Measurements from ENCODE around the gene GMNC.
"Not testable (repeated sequence)": the region's sequence is repeated elsewhere in the genome, so short reads cannot be mapped to it uniquely, and the experiment has no call there.

Gene GMNC

GRCh38 chr3:190862209-190863118 is at the start of gene GMNC:
GMNC (minus strand) TSS chr3:190862694; CDS start chr3:190862615, 79 bp downstream.
- Histone ChIP-seq H3K4me3 (ENCODE audit: low read depth in 1 of 2, low read length in 2 of 2) (peak within 1 kb of the TSS; percentile 64 to 67), H3K27me3 (ENCODE audit: low read depth, low read length) (no peaks in the 10 kb centered on the region), H3K9me3 (ENCODE audit: control insufficient read depth in 1 of 2, low read length in 2 of 2) (no peaks in the 10 kb centered on the region), H3K4me1 (ENCODE audit: control insufficient read depth in 1 of 2, insufficient read depth in 2 of 2, low read length in 2 of 2) (no peaks in the 10 kb centered on the region), H3K27ac (ENCODE audit: low read length) (no peak within 1 kb of the TSS), H3K36me3 (ENCODE audit: control insufficient read depth in 1 of 2, insufficient read depth in 2 of 2, low read length in 2 of 2) (no peaks in the 10 kb centered on the region)

DNA sequence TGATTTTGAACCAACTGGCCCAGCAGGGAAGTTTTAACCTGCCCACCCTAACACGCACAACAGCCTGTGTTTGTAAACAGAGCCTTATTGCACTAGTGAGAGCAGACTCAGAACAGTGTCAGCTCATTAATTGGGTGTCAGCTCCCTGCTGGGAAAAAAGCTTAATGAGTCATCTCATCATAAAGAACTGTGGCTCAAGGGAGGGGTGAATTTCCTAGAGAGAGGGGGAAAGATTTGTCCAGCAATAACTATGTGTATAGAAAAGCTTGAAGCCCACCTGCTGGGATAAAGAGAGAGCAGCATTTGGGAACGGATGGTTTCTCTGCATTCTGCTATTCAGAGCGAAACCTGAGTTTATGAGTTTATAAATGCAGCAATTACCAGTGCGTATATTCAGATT is 48.9 kb upstream of the GMNC start:
- H3K4me3 ChIP-seq (ENCODE audit: low read depth in 1 of 2, low read length in 2 of 2) = no peak overlapping the region
- no peak overlapping the region for H3K27ac ChIP-seq (ENCODE audit: low read length)
- H3K27me3 ChIP-seq (ENCODE audit: low read depth, low read length) = no peaks in the 10 kb centered on the region
- peaks cover 0 to 2% of the 10 kb centered on the region in 2 donors for H3K9me3 ChIP-seq (ENCODE audit: control insufficient read depth in 1 of 2, low read length in 2 of 2)
- H3K4me1 ChIP-seq (ENCODE audit: control insufficient read depth in 1 of 2, insufficient read depth in 2 of 2, low read length in 2 of 2) = no peaks in the 10 kb centered on the region
- no peaks in the 10 kb centered on the region for H3K36me3 ChIP-seq (ENCODE audit: control insufficient read depth in 1 of 2, insufficient read depth in 2 of 2, low read length in 2 of 2)

DNA sequence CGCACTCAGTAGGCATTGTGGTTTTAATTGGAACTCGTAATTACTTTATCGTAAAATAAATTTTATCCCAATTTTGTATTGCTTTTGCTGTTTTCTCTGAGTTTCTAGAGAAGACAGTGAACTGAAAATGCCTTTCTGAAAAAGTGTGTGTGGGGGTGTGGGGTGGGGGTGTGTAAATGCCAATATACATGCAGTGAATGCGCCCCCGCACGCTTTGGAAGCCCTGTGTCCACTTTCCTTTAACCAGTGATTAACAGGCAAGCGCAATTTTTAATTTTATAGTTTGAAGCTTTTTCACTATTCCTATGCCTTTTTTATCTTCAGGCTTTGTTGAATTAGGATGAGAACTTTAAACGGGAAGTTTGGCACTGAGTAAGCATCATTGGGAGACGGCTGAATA is 47.4 kb upstream of the GMNC start:
- H3K4me3 ChIP-seq (ENCODE audit: low read depth in 1 of 2, low read length in 2 of 2) = no peak overlapping the region
- no peaks in the 10 kb centered on the region for H3K4me1 ChIP-seq (ENCODE audit: control insufficient read depth in 1 of 2, insufficient read depth in 2 of 2, low read length in 2 of 2)
- H3K9me3 ChIP-seq (ENCODE audit: control insufficient read depth in 1 of 2, low read length in 2 of 2) = peaks cover 0 to 3% of the 10 kb centered on the region in 2 donors
- no peaks in the 10 kb centered on the region for H3K27me3 ChIP-seq (ENCODE audit: low read depth, low read length)
- no peaks in the 10 kb centered on the region for H3K36me3 ChIP-seq (ENCODE audit: control insufficient read depth in 1 of 2, insufficient read depth in 2 of 2, low read length in 2 of 2)
- H3K27ac ChIP-seq (ENCODE audit: low read length) = no peak overlapping the region

GRCh38 chr3:190903156-190903555 is 40.7 kb upstream of the GMNC start:
- Histone ChIP-seq H3K27me3 (ENCODE audit: low read depth, low read length) (no peaks in the 10 kb centered on the region), H3K4me3 (ENCODE audit: low read depth in 1 of 2, low read length in 2 of 2) (no peak overlapping the region), H3K27ac (ENCODE audit: low read length) (no peak overlapping the region), H3K9me3 (ENCODE audit: control insufficient read depth in 1 of 2, low read length in 2 of 2) (peaks cover 0 to 6% of the 10 kb centered on the region in 2 donors), H3K36me3 (ENCODE audit: control insufficient read depth in 1 of 2, insufficient read depth in 2 of 2, low read length in 2 of 2) (no peaks in the 10 kb centered on the region), H3K4me1 (ENCODE audit: control insufficient read depth in 1 of 2, insufficient read depth in 2 of 2, low read length in 2 of 2) (no peaks in the 10 kb centered on the region)

DNA sequence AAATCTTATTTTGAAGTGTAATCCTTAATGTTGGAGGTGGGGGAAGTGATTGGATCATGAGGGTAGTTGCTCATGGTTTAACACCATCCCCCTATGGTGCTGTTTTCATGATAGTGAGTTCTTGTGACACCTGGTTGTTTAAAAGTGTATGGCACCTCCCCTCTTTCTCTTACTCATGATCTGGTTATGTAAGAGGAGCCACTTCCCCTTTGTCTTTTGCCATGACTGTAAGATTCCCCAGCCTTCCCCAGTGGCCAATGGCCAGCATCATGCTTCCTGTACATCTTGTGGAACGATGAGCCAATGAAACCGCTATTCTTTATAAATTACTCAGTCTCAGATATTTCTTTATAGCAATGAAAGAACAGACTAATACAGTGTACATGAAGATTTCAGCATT is 39.8 kb upstream of the GMNC start:
- Histone ChIP-seq H3K9me3 (ENCODE audit: control insufficient read depth in 1 of 2, low read length in 2 of 2) (peaks cover 0 to 6% of the 10 kb centered on the region in 2 donors), H3K36me3 (ENCODE audit: control insufficient read depth in 1 of 2, insufficient read depth in 2 of 2, low read length in 2 of 2) (no peaks in the 10 kb centered on the region), H3K4me3 (ENCODE audit: low read depth in 1 of 2, low read length in 2 of 2) (no peak overlapping the region), H3K4me1 (ENCODE audit: control insufficient read depth in 1 of 2, insufficient read depth in 2 of 2, low read length in 2 of 2) (no peaks in the 10 kb centered on the region), H3K27ac (ENCODE audit: low read length) (no peak overlapping the region), H3K27me3 (ENCODE audit: low read depth, low read length) (no peaks in the 10 kb centered on the region)

DNA sequence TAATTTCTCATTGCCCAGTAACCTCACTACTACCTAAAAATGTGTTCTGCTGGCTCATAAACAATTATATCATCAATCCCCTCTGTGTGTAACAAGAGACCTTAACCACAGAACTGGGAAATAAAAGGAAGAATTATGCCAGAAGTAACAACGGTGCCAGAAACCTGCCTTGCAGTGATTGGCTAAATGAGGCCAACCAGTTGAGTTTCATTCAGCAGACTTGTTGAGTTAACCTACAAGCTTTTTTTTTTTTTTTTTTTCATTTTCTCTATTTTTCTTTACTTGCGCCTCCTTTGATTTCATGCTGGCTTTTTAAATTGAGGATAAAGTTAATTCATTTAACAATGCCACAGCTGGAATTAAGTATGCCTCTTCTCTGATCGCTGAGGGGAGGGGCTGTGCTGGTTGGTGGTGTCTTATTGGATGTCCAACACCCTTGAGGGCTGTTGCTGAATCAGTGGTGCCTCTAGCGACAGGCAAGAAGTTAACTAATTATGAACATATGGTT is 30.0 kb upstream of the GMNC start:
- H3K27ac ChIP-seq (ENCODE audit: low read length) = no peak overlapping the region
- no peaks in the 10 kb centered on the region for H3K27me3 ChIP-seq (ENCODE audit: low read depth, low read length)
- H3K4me3 ChIP-seq (ENCODE audit: low read depth in 1 of 2, low read length in 2 of 2) = no peak overlapping the region
- H3K4me1 ChIP-seq (ENCODE audit: control insufficient read depth in 1 of 2, insufficient read depth in 2 of 2, low read length in 2 of 2) = no peaks in the 10 kb centered on the region
- H3K36me3 ChIP-seq (ENCODE audit: control insufficient read depth in 1 of 2, insufficient read depth in 2 of 2, low read length in 2 of 2) = no peaks in the 10 kb centered on the region
- H3K9me3 ChIP-seq (ENCODE audit: control insufficient read depth in 1 of 2, low read length in 2 of 2) = peaks cover 0 to 21% of the 10 kb centered on the region in 2 donors

DNA sequence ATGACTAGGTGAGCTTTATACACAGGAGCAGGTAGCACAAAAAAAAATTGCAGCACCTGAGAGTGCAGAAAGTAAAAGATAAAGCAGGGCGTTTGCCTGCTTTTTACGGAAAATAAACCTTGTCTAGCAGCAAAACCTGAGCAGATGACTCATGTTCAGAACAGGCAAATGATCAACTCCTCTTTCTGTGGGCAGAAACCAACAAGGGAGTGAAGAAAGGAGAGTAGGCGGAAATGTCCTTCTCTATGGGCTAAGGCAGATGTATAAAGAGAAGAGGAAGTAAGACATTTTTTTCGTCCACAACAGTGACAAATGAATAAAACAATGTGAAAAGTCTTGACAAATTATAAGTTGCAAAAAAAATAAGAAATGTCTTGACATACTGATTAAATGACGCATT is 24.5 kb upstream of the GMNC start:
- H3K27me3 ChIP-seq (ENCODE audit: low read depth, low read length) = no peaks in the 10 kb centered on the region
- H3K36me3 ChIP-seq (ENCODE audit: control insufficient read depth in 1 of 2, insufficient read depth in 2 of 2, low read length in 2 of 2) = no peaks in the 10 kb centered on the region
- no peaks in the 10 kb centered on the region for H3K4me1 ChIP-seq (ENCODE audit: control insufficient read depth in 1 of 2, insufficient read depth in 2 of 2, low read length in 2 of 2)
- H3K27ac ChIP-seq (ENCODE audit: low read length) = no peak overlapping the region
- H3K9me3 ChIP-seq (ENCODE audit: control insufficient read depth in 1 of 2, low read length in 2 of 2) = no peaks in the 10 kb centered on the region
- no peak overlapping the region for H3K4me3 ChIP-seq (ENCODE audit: low read depth in 1 of 2, low read length in 2 of 2)

DNA sequence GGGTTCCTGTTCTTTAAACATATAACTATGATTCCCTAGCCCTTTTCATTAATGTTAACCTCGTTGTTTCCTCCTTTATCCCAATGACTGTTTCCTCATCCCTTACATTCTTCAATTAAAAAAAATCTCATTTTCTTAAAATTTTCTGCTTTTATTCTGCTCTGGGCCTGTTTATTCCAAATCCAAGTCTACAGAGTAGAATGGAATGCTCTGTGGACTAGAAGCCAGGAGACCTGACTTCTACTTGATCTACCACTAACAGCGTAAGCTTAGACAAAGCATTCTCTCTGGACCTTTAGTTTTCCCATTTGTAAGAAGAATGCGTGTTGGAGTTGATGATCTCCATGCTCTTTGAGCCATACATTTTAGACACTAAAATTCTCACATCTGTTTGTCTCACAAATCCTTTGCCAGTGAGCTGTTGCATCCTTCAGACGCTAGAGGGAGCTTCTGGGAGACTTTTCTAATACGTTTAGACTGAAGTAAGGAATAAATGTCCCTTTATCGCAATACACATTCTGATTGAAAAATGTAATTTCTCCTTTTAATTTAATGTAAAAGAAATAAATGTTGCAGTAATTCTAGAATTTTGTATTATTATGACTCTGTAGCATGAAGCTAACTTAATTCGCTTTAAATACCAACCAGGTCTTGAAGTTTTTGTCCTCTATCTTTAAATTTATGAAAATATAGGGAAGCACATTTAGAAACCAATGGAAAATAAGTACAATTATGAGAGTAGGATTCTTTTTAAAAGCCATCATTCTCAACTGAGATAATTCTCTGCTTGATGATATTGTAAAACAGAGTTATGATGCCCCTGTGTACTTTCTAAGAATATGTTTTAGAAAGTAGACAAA is 21.7 kb upstream of the GMNC start:
- no peaks in the 10 kb centered on the region for H3K4me1 ChIP-seq (ENCODE audit: control insufficient read depth in 1 of 2, insufficient read depth in 2 of 2, low read length in 2 of 2)
- H3K27me3 ChIP-seq (ENCODE audit: low read depth, low read length) = no peaks in the 10 kb centered on the region
- H3K36me3 ChIP-seq (ENCODE audit: control insufficient read depth in 1 of 2, insufficient read depth in 2 of 2, low read length in 2 of 2) = no peaks in the 10 kb centered on the region
- H3K4me3 ChIP-seq (ENCODE audit: low read depth in 1 of 2, low read length in 2 of 2) = no peak overlapping the region
- no peak overlapping the region for H3K27ac ChIP-seq (ENCODE audit: low read length)
- H3K9me3 ChIP-seq (ENCODE audit: control insufficient read depth in 1 of 2, low read length in 2 of 2) = no peaks in the 10 kb centered on the region

DNA sequence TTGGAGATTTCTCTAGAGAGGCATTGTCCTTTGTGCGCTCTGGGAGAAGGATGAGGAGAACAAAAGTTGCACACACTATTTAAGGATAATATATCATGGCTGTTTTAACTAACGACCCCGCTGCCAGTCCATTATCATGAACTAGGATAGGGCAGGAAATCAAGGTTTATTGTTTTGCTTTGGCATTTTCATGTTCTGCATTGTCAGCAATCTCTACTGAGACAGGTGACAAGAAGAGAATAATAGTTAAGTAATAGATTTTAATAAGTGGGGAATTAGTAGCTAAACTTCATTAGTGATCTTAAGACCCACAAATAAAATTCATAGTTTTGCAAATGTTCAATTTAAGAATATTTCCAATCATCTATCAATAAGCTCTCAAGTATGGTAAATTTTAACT is 20.6 kb upstream of the GMNC start:
- H3K27me3 ChIP-seq (ENCODE audit: low read depth, low read length) = no peaks in the 10 kb centered on the region
- no peak overlapping the region for H3K4me3 ChIP-seq (ENCODE audit: low read depth in 1 of 2, low read length in 2 of 2)
- H3K9me3 ChIP-seq (ENCODE audit: control insufficient read depth in 1 of 2, low read length in 2 of 2) = no peaks in the 10 kb centered on the region
- H3K27ac ChIP-seq (ENCODE audit: low read length) = no peak overlapping the region
- H3K4me1 ChIP-seq (ENCODE audit: control insufficient read depth in 1 of 2, insufficient read depth in 2 of 2, low read length in 2 of 2) = no peaks in the 10 kb centered on the region
- H3K36me3 ChIP-seq (ENCODE audit: control insufficient read depth in 1 of 2, insufficient read depth in 2 of 2, low read length in 2 of 2) = no peaks in the 10 kb centered on the region

DNA sequence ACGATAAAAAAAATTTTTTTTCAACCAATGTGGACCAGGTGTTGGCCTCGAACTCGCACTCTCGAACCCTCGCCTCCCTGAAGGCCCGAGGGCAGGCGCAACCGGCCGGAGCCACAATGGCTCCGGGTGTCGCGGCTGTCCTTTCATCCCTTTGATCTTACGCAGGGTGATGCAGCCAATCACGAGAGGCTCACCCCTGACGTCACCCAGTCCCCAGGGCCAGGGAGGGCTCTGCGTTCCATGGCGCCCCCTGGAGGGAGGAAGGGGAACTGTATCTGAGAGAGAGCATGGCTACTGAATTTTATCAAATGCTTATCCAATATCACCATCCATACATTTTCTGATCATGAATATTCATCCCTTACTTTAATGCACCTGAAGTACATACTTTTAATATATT is 15.4 kb upstream of the GMNC start:
- Histone ChIP-seq H3K4me3 (ENCODE audit: low read depth in 1 of 2, low read length in 2 of 2) (no peak overlapping the region), H3K4me1 (ENCODE audit: control insufficient read depth in 1 of 2, insufficient read depth in 2 of 2, low read length in 2 of 2) (no peaks in the 10 kb centered on the region), H3K27ac (ENCODE audit: low read length) (no peak overlapping the region), H3K27me3 (ENCODE audit: low read depth, low read length) (no peaks in the 10 kb centered on the region), H3K9me3 (ENCODE audit: control insufficient read depth in 1 of 2, low read length in 2 of 2) (no peaks in the 10 kb centered on the region), H3K36me3 (ENCODE audit: control insufficient read depth in 1 of 2, insufficient read depth in 2 of 2, low read length in 2 of 2) (no peaks in the 10 kb centered on the region)

- H3K27ac ChIP-seq (ENCODE audit: low read length); H3K27me3 ChIP-seq (ENCODE audit: low read depth, low read length); H3K4me3 ChIP-seq (ENCODE audit: low read depth in 1 of 2, low read length in 2 of 2); H3K36me3 ChIP-seq (ENCODE audit: control insufficient read depth in 1 of 2, insufficient read depth in 2 of 2, low read length in 2 of 2); H3K9me3 ChIP-seq (ENCODE audit: control insufficient read depth in 1 of 2, low read length in 2 of 2); H3K4me1 ChIP-seq (ENCODE audit: control insufficient read depth in 1 of 2, insufficient read depth in 2 of 2, low read length in 2 of 2): not testable (repeated sequence)
These were observed 13.9 kb upstream of the GMNC start for GRCh38 chr3:190876433-190876832.

All from muscle layer of duodenum (tissue), 2 donors.